ENCODE measurements around the gene RAB9A. TPM values are rescaled to one million over a fixed set of nuclear protein-coding genes. Genes with fewer than 3 reads are reported as not detected.

Gene RAB9A
- total and polyA plus RNA-seq, 11 donors, result 6.8 to 34.2 (median 21.7) TPM

GRCh38 chrX:13711141-13711540, 22.2 kb downstream of the RAB9A start:
- Histone ChIP-seq H3K27ac (no peak overlapping the region), H3K4me1 (no peaks in the 10 kb centered on the region), H3K27me3 (no peaks in the 10 kb centered on the region), H3K4me3 (no peak overlapping the region), H3K36me3 (peaks cover 0 to 63% (median 33%) of the 10 kb centered on the region in 9 donors), H3K9me3 (no peaks in the 10 kb centered on the region)
- 43 to 61% (median 47%) methylated on average over 4 of the region's 4 CpGs for WGBS, 4 donors
- DNase-seq (no peak), ATAC-seq (no peak)
- intact Hi-C loops (cut with DNase I), result no loop called here
- TF ChIP-seq CTCF (IDR thresholded peaks at IDR 0.05) (no peak), POLR2A (IDR thresholded peaks at IDR 0.05) (no peak)

DNA sequence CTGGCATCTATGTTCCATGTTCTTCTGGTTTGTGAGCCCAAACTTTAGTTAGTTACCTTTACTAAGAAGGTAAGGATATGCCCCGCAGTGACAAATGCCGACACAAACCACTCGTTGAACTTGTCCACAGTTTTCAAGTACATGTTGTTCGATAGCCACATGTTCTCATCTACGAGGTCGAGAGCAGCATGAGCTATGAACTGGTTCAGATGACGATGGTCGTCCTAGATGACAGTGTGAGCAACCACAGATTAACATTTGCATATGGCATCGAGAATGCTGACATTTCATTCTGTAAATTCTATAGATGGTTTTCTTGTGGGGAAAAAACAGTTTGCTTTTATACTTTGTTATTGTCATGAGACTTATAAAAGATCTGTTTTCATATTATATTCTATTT, 27.5 kb downstream of the RAB9A start:
- Histone ChIP-seq H3K36me3 (peaks cover 0 to 61% (median 33%) of the 10 kb centered on the region in 9 donors), H3K27ac (no peak overlapping the region), H3K4me3 (no peak overlapping the region), H3K27me3 (no peaks in the 10 kb centered on the region), H3K4me1 (peaks cover 0 to 18% (median 0%) of the 10 kb centered on the region in 12 donors), H3K9me3 (no peaks in the 10 kb centered on the region)
- ATAC-seq (peak in 1 of 4 donors; percentile 51), DNase-seq (no peak)
- 52 to 80% (median 66%) methylated on average over 9 of the region's 9 CpGs for WGBS, 4 donors
- no peak for TF ChIP-seq CTCF (IDR thresholded peaks at IDR 0.05)
- TF ChIP-seq POLR2A (IDR thresholded peaks at IDR 0.05), result no peak
- intact Hi-C loops (cut with DNase I), result no loop called here

GRCh38 chrX:13716905-13717304, 28.0 kb downstream of the RAB9A start:
- TF ChIP-seq CTCF (IDR thresholded peaks at IDR 0.05), result no peak
- no peak for TF ChIP-seq POLR2A (IDR thresholded peaks at IDR 0.05)
- DNase-seq (no peak), ATAC-seq (no peak)
- peaks cover 0 to 57% (median 29%) of the 10 kb centered on the region in 9 donors for H3K36me3 ChIP-seq
- peaks cover 0 to 21% (median 1%) of the 10 kb centered on the region in 12 donors for H3K4me1 ChIP-seq
- H3K4me3 ChIP-seq, result no peak overlapping the region
- H3K27me3 ChIP-seq, result no peaks in the 10 kb centered on the region
- 88 to 94% (median 89%) methylated on average over 6 of the region's 6 CpGs for WGBS, 4 donors
- intact Hi-C loops (cut with DNase I), result no loop called here
- H3K27ac ChIP-seq, result peak overlapping the region in 1 of 12 donors; percentile 44
- H3K9me3 ChIP-seq, result no peaks in the 10 kb centered on the region

- Histone ChIP-seq H3K27me3 (no peaks in the 10 kb centered on the region), H3K4me3 (no peak overlapping the region), H3K4me1 (peaks cover 0 to 25% (median 1%) of the 10 kb centered on the region in 12 donors), H3K27ac (peak overlapping the region in 7 of 12 donors; percentile 5 to 54 (median 29)), H3K9me3 (no peaks in the 10 kb centered on the region), H3K36me3 (peaks cover 0 to 50% (median 23%) of the 10 kb centered on the region in 9 donors)
- 55 to 69% (median 65%) methylated on average over 5 to 7 of the region's 7 CpGs for WGBS, 4 donors
- TF ChIP-seq POLR2A (IDR thresholded peaks at IDR 0.05) (no peak), CTCF (IDR thresholded peaks at IDR 0.05) (no peak)
- intact Hi-C loops (cut with DNase I), result no loop called here
- no peak for DNase-seq
- peak in 3 of 4 donors; percentile 50 to 75 (median 67) for ATAC-seq
Measured at GRCh38 chrX:13717700-13718472, 29.0 kb downstream of the RAB9A start.
